DND-41 (cell line): Measurements from ENCODE around the gene ELF3.

ENCODE experiments used
- ATAC-seq: fragments of 200-7000 bp; cut with Tn5 transposase; 3 replicates; pipeline ENCODE4 v1.9.1; 2021; ENCODE audit warnings: low read depth; ENCODE audit not compliant: insufficient read depth
- DNase-seq: peaks from one replicate; pipeline ENCODE4 v3.0.0-alpha.2; 2020
- H2AFZ ChIP-seq: 2 replicates; pipeline ENCODE4 v1.6.0; 2012; ENCODE audit warnings: low read depth, low read length
- H3K27ac ChIP-seq: 2 replicates; pipeline ENCODE4 v1.5.1; 2012; ENCODE audit warnings: low read length, inconsistent platforms
- H3K27me3 ChIP-seq: fragments of 200-600 bp; sonication (generic); 2 replicates; pipeline ENCODE4 v1.6.0; 2012; ENCODE audit warnings: low read length, mild to moderate bottlenecking, inconsistent platforms; ENCODE audit not compliant: insufficient read depth, poor library complexity
- H3K36me3 ChIP-seq: 2 replicates; pipeline ENCODE4 v1.5.1; 2012; ENCODE audit warnings: low read length, inconsistent platforms; ENCODE audit not compliant: insufficient read depth
- H3K4me1 ChIP-seq: 2 replicates; pipeline ENCODE4 v1.5.1; 2012; ENCODE audit warnings: mild to moderate bottlenecking, low read length; ENCODE audit not compliant: insufficient read depth
- H3K4me2 ChIP-seq: 2 replicates; pipeline ENCODE4 v1.6.0; 2012; ENCODE audit warnings: mild to moderate bottlenecking, moderate library complexity, low read length, inconsistent platforms; ENCODE audit not compliant: insufficient read depth
- H3K4me3 ChIP-seq, 2 experiments: fragments of 200-600 bp in 1 of 2; shearing (Covaris generic) in 1 of 2; 2 replicates each; pipeline ENCODE4 v1.5.1; 2012 to 2016; ENCODE audit warnings: inconsistent platforms in 2 of 2, low read length in 2 of 2, mild to moderate bottlenecking in 2 of 2, low read depth in 1 of 2, moderate library complexity in 1 of 2
- H3K79me2 ChIP-seq: 2 replicates; pipeline ENCODE4 v1.6.0; 2012; ENCODE audit warnings: low read length, inconsistent platforms; ENCODE audit not compliant: insufficient read depth
- H3K9ac ChIP-seq: 2 replicates; pipeline ENCODE4 v1.6.0; 2012; ENCODE audit warnings: low read depth, mild to moderate bottlenecking, inconsistent platforms, low read length, moderate library complexity
- H3K9me3 ChIP-seq: 2 replicates; pipeline ENCODE4 v1.5.1; 2012; ENCODE audit warnings: low read length, moderate library complexity, mild to moderate bottlenecking, inconsistent platforms; ENCODE audit not compliant: insufficient read depth, severe bottlenecking
- H4K20me1 ChIP-seq: 2 replicates; pipeline ENCODE4 v1.6.0; 2012; ENCODE audit warnings: low read length; ENCODE audit not compliant: insufficient read depth
- CTCF ChIP-seq: IDR thresholded peaks from 2 replicates; pipeline ENCODE4 v1.5.1; 2012; ENCODE audit warnings: borderline replicate concordance, low read length, moderate library complexity, mild to moderate bottlenecking; ENCODE audit not compliant: poor library complexity, severe bottlenecking; ENCODE audit errors: extremely low read depth
- EZH2 ChIP-seq: IDR thresholded peaks from 3 replicates; pipeline ENCODE4 v1.6.1; 2012; ENCODE audit warnings: borderline replicate concordance, low read depth, mild to moderate bottlenecking, moderate library complexity, low read length, inconsistent platforms; ENCODE audit not compliant: severe bottlenecking

The ELF3 gene

GRCh38 chr1:202015662-202015937 lies 5.2 kb downstream of the ELF3 start:
- no peak overlapping the region for H2AFZ ChIP-seq
- TF ChIP-seq CTCF: no peak
- ATAC-seq: no peak
- H3K4me2 ChIP-seq: no peak overlapping the region
- H3K4me3 ChIP-seq: no peak overlapping the region
- H3K9me3 ChIP-seq: no peaks in the 10 kb centered on the region
- no peaks in the 10 kb centered on the region for H3K79me2 ChIP-seq
- H4K20me1 ChIP-seq: no peaks in the 10 kb centered on the region
- H3K4me1 ChIP-seq: no peaks in the 10 kb centered on the region
- DNase-seq: no peak
- peaks cover 5% of the 10 kb centered on the region for H3K27me3 ChIP-seq
- H3K27ac ChIP-seq: no peak overlapping the region
- no peaks in the 10 kb centered on the region for H3K36me3 ChIP-seq
- no peak overlapping the region for H3K9ac ChIP-seq

GRCh38 chr1:202016022-202016810 lies 5.8 kb downstream of the ELF3 start:
- no peak for DNase-seq
- no peak overlapping the region for H2AFZ ChIP-seq
- no peak overlapping the region for H3K4me3 ChIP-seq
- H3K4me2 ChIP-seq: no peak overlapping the region
- H3K4me1 ChIP-seq: no peaks in the 10 kb centered on the region
- peaks cover 5% of the 10 kb centered on the region for H3K27me3 ChIP-seq
- H4K20me1 ChIP-seq: no peaks in the 10 kb centered on the region
- no peak overlapping the region for H3K27ac ChIP-seq
- H3K9me3 ChIP-seq: no peaks in the 10 kb centered on the region
- H3K79me2 ChIP-seq: no peaks in the 10 kb centered on the region
- ATAC-seq: no peak
- no peak overlapping the region for H3K9ac ChIP-seq
- no peaks in the 10 kb centered on the region for H3K36me3 ChIP-seq
- TF ChIP-seq CTCF: no peak
- TF ChIP-seq EZH2: no peak

- Histone ChIP-seq H3K36me3 (no peaks in the 10 kb centered on the region), H3K9ac (no peak overlapping the region), H3K79me2 (no peaks in the 10 kb centered on the region), H3K4me1 (no peaks in the 10 kb centered on the region), H4K20me1 (no peaks in the 10 kb centered on the region), H3K4me3 (no peak overlapping the region), H3K27me3 (peaks cover 5% of the 10 kb centered on the region), H3K4me2 (no peak overlapping the region), H2AFZ (no peak overlapping the region), H3K9me3 (no peaks in the 10 kb centered on the region), H3K27ac (no peak overlapping the region)
- DNase-seq: no peak
- no peak for ATAC-seq
- TF ChIP-seq EZH2 (no peak), CTCF (no peak)
Measured at GRCh38 chr1:202016811-202017748, 6.7 kb downstream of the ELF3 start.
